ENCODE results near the gene ASMTL.
"Not testable (repeated sequence)": the region's sequence is repeated elsewhere in the genome, so short reads cannot be mapped to it uniquely, and the experiment has no call there.

Gene ASMTL

GRCh38 chrX:1453951-1454785 lies 1.5 kb upstream of the ASMTL start:
- no peak for FAIRE-seq
- peak; percentile 51 for DNase-seq (ENCODE audit: low spot score)

GRCh38 chrX:1453395-1453783 lies 680 bp upstream of the ASMTL start:
- no peak for DNase-seq (ENCODE audit: low spot score)
- no peak for FAIRE-seq

GRCh38 chrX:1451661-1452515 lies 821 bp downstream of the ASMTL start:
- FAIRE-seq (no peak), DNase-seq (ENCODE audit: low spot score) (no peak)

- DNase-seq (ENCODE audit: low spot score) (no peak), FAIRE-seq (no peak)
Observed at GRCh38 chrX:1451251-1451660, 1.5 kb downstream of the ASMTL start.

DNA sequence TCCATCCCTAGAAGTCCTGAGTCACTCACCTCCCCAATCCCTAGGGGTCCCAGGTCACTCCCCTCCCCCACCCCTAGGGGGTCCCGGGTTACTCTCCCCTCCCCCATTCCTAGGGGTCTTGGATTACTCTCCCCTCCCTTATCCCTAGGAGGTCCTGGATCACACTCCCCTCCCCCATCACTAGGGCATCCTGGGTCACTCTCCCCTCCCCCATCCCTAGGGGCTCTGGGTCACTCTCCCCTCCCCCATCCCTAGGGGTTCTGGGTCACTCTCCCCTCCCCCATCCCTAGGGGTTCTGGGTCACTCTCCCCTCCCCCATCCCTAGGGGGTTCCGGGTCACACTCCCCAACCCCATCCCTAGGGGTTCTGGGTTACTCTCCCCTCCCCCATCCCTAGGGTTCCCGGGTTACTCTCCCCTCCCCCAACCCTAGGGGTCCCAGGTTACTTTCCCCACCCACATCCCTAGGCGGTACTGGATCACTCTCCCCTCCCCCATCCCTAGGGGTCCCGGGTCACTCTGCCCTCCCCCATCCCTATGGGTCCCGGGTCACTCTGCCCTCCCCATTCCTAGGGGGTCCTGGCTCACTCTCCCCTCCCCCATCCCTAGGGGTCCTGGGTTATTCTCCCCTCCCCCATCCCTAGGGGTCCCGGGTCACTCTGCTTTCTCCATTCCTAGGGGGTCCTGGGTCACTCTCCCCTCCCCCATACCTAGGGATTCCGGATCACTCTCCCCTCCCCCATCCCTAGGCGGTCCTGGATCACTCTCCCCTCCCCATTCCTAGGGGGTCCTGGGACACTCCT lies 2.1 kb downstream of the ASMTL start:
- DNase-seq (ENCODE audit: low spot score) (no peak), FAIRE-seq (no peak)

- no peak for FAIRE-seq
- DNase-seq (ENCODE audit: low spot score), result no peak
Observed at GRCh38 chrX:1449823-1450149, 2.9 kb downstream of the ASMTL start.

- DNase-seq (ENCODE audit: low spot score) (no peak), FAIRE-seq (no peak)
Observed at GRCh38 chrX:1449036-1449822, 3.5 kb downstream of the ASMTL start.

DNA sequence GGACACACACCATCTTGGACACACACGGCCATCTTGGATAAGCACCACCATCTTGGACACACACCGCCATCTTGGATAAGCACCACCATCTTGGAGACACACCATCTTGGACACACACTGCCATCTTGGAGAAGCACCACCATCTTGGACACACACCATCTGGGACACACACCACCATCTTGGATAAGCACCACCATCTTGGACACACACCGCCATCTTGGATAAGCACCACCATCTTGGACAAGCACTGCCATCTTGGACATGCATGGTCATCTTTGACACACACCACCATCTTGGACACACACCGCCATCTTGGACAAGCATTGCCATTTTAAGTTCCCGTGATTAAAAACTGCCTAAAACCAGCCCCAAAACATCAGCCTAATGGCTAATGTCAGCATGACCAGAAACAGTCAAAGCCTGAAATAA lies 4.1 kb downstream of the ASMTL start:
- FAIRE-seq, result not testable (repeated sequence)

DNA sequence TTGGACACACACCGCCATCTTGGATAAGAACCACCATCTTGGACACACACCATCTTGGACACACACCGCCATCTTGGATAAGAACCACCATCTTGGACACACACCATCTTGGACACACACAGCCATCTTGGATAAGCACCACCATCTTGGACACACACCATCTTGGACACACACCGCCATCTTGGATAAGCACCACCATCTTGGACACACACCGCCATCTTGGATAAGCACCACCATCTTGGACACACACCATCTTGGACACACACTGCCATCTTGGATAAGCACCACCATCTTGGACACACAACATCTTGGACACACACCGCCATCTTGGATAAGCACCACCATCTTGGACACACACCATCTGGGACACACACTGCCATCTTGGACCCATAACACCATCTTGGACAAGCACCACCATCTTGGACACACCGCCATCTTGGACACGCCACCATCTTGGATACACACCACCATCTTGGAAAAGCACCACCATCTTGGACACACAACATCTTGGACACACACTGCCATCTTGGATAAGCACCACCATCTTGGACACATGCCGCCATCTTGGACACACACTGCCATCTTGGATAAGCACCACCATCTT lies 4.6 kb downstream of the ASMTL start:
- not testable (repeated sequence) for FAIRE-seq; DNase-seq (ENCODE audit: low spot score)

More for the DNA sequence above, 4.1 kb downstream of the ASMTL start:
- DNase-seq (ENCODE audit: low spot score), result not testable (repeated sequence)

DNA sequence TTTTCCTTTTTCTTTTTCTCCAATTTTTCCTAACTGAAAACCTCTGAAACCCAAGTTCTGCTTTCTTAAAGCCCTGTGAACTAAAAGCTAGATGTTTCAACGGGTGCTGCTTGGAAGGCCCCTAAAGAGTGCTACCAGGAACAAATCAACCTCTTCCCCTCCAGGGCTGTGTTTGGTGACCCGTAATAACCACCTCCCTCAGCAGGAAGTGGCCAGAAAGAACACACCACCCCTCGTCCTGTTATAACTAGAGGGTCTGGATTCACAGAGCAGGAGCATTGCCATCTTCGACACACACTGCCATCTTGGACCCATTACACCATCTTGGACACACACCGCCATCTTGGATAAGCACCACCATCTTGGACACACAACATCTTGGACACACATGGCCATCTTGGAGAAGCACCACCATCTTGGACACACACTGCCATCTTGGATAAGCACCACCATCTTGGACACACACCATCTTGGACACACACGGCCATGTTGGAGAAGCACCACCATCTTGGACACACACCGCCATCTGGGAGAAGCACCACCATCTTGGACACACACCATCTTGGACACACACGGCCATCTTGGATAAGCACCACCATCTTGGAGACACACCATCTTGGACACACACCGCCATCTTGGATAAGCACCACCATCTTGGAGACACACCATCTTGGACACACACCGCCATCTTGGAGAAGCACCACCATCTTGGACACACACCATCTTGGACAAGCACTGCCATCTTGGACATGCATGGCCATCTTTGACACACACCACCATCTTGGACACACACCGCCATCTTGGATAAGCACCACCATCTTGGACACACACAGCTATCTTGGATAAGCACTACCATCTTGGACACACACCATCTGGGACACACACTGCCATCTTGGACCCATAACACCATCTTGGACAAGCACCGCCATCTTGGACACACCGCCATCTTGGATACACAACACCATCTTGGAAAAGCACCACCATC lies 5.4 kb downstream of the ASMTL start:
- not testable (repeated sequence) for DNase-seq (ENCODE audit: low spot score); FAIRE-seq

- FAIRE-seq (no peak), DNase-seq (ENCODE audit: low spot score) (no peak)
Observed at GRCh38 chrX:1444561-1445500, 7.9 kb downstream of the ASMTL start.

- FAIRE-seq, result no peak
Observed at GRCh38 chrX:1443496-1444075, 9.1 kb downstream of the ASMTL start.

DNA sequence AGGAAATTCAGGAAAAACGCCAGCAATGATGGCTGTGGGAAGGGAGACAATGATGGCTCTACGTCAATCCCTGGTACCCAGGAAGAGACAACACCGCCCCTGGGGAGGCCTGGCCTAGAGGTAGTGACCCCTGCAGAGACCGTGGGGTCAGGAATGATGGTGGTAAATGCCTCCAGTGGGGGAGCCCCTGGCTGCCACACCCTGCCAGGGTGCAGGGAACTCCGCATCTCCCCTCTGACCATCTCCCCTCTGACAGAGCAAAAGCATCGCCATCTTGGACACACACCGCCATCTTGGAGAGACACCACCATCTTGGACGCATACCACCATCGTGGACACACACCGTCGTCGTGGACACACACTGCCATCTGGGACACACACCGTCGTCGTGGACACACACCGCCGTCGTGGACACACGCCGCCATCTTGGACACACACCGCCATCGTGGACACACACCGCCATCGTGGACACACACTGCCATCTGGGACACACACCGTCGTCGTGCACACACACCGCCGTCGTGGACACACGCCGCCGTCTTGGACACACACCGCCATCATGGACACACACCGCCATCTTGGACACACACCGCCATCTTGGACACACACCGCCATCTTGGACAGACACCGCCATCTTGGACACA lies 9.9 kb downstream of the ASMTL start:
- no peak for DNase-seq (ENCODE audit: low spot score)
- no peak for FAIRE-seq

More at GRCh38 chrX:1443496-1444075, 9.1 kb downstream of the ASMTL start:
- no peak for DNase-seq (ENCODE audit: low spot score)

- no peak for DNase-seq (ENCODE audit: low spot score)
- no peak for FAIRE-seq
Observed at GRCh38 chrX:1442016-1442665, 10.6 kb downstream of the ASMTL start.

DNA sequence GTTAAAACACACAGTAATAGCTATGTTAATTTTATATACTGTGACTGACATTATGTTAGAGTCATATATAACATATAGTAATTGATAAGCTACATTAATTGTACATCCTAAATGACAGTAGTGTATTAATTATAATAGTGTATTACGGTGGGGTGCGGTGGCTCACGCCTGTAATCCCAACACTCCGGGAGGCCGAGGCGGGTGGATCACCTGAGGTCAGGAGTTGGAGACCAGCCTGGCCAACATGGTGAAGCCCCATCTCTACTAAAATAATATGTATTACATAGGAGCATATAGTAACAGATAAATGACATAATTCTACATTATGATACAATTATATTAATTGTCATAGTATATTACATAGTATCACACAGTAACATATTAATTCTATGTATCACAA lies 12.2 kb downstream of the ASMTL start:
- no peak for FAIRE-seq
- no peak for DNase-seq (ENCODE audit: low spot score)

GRCh38 chrX:1435241-1435895 lies 17.3 kb downstream of the ASMTL start:
- DNase-seq (ENCODE audit: low spot score), result no peak

More at GRCh38 chrX:1435241-1435895, 17.3 kb downstream of the ASMTL start:
- FAIRE-seq, result no peak
